Kidney (tissue), 14 donors: Measurements from ENCODE around the gene MFN2. TPM values are rescaled to one million over a fixed set of nuclear protein-coding genes. Genes with fewer than 3 reads are reported as not detected.

Experiments used
- DNase-seq, 5 donors: peaks; one replicate each; pipeline ENCODE4 v3.0.0-alpha.2; 2013 to 2020
- FAIRE-seq: peaks from 2 replicates; lab custom pipeline; 2012; peaks lifted over from hg19 to GRCh38; lab: Jason Lieb, UNC
- H3K27ac ChIP-seq, 2 donors: one replicate each; pipeline ENCODE4 v1.7.0; 2013; ENCODE audit warnings: low read depth in 2 of 2, low read length in 2 of 2, inconsistent platforms in 1 of 2
- H3K27me3 ChIP-seq: one replicate; pipeline ENCODE4 v1.7.1; 2013; ENCODE audit warnings: low read length, inconsistent platforms; ENCODE audit not compliant: control insufficient read depth, insufficient read depth
- H3K36me3 ChIP-seq, 3 donors: one replicate each; pipeline versions ENCODE4 v1.7.0 to v1.7.1; 2013; ENCODE audit warnings: low read length in 3 of 3, control low read depth in 1 of 3, inconsistent platforms in 1 of 3; ENCODE audit not compliant: insufficient read depth in 3 of 3, control insufficient read depth in 2 of 3
- H3K4me1 ChIP-seq, 3 donors: one replicate each; pipeline versions ENCODE4 v1.7.0 to v1.7.1; 2013; ENCODE audit warnings: low read length in 3 of 3, inconsistent platforms in 1 of 3, low read depth in 1 of 3; ENCODE audit not compliant: control insufficient read depth in 2 of 3, insufficient read depth in 2 of 3
- H3K4me3 ChIP-seq, 3 donors: one replicate each; pipeline versions ENCODE4 v1.7.0 to v1.8.1; 2013; ENCODE audit warnings: low read length in 3 of 3, control low read depth in 1 of 3, inconsistent platforms in 1 of 3
- H3K9ac ChIP-seq, 3 donors: one replicate each; pipeline versions ENCODE4 v1.7.0 to v1.7.1; 2013; ENCODE audit warnings: low read length in 3 of 3, control low read depth in 1 of 3, inconsistent platforms in 1 of 3
- H3K9me3 ChIP-seq, 3 donors: one replicate each; pipeline versions ENCODE4 v1.7.0 to v1.7.1; 2013; ENCODE audit warnings: low read length in 3 of 3, control low read depth in 1 of 3, inconsistent platforms in 1 of 3; ENCODE audit not compliant: control insufficient read depth in 2 of 3, insufficient read depth in 1 of 3
- intact Hi-C: fragments of 100-400 bp; cut with DNase I; formaldehyde crosslinking; loops from one replicate; pipeline ENCODE4 v1.11.1; 2022
- polyA plus RNA-seq: library from polyadenylated mRNA; stranded (reverse); fragments of 350-450 nt; fragmentation: Illumina TruSeq; extraction: RNeasy Lipid Tissue Mini Kit (QIAGEN cat#74804); gene quantifications from one replicate; pipeline ENCODE4 v1.2.3, GENCODE V29; 2014; ENCODE audit warnings: low read depth, low replicate concordance; ENCODE audit not compliant: insufficient read depth
- total RNA-seq: library from RNA; stranded (reverse); fragmentation: NEBNext Ultra II Directional; extraction: Animal tissue kit (Norgen Biotek cat#: 25700); gene quantifications from one replicate; pipeline ENCODE4 v1.2.1, GENCODE V29; 2021
- TF ChIP-seq, protein P1 (sequence below): IDR thresholded peaks from 3 replicates; pipeline ENCODE4 v1.5.1; 2012; ENCODE audit warnings: mild to moderate bottlenecking, moderate library complexity, borderline replicate concordance; ENCODE audit not compliant: insufficient read depth; ENCODE audit errors: extremely low read depth
- donor health status: control.
- donor health status: control.
- donor health status: control.
- donor health status: control.
- donor health status: control.
- donor health status: DM: yes; HTN: yes; CAD: no.
- donor health status: Normal renal cell carcinoma (clear cell type).

The MFN2 gene
- total and polyA plus RNA-seq, 2 donors from 2014 or later, result 41.1 to 77.6 TPM

DNA sequence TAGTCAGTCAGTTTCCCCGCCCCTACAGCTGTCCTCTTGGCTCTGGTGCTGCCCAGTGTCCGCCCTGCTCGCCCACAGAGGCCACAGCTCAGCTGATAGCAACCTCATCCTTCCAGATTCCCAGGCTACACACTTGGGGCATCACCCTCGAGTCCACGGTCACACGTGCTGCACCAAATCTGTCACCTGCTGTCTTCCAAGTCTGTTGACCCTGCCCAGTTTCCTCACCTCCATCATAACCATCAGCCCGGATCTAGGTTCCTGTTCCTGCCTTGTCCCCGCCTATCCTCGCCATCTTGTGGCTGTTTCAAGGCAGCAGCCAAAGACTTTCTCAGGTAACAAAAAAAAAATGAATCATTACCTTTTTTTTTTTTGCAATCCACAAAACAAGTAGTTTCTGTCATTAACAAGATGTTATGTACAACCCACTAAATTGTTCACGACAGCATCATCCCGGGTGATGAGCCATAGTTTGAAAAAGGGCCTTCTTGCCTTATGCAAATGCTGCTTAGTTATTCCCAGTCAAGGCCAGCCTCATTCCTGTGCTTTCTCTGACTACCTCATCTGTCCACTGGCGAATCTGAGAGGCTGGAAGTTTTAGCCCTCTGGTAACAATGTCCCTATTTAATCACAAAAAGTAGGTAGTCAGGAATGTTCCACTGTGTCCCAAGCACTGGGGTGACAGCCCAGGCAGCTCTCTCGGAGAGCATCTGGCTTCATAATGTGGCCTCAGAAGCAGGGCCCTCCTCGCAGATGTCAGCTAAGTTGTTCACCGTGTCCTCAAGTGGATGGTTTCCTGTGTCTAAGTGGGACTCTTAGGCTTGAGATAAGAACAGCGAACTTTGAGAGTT is 34.1 kb downstream of the MFN2 start:
- peaks cover 0 to 3% (median 0%) of the 10 kb centered on the region in 3 donors for H3K4me1 ChIP-seq
- intact Hi-C loops, result no loop called here
- DNase-seq, result no peak
- no peak overlapping the region for H3K9ac ChIP-seq
- no peak for FAIRE-seq
- TF ChIP-seq, protein P1, sequence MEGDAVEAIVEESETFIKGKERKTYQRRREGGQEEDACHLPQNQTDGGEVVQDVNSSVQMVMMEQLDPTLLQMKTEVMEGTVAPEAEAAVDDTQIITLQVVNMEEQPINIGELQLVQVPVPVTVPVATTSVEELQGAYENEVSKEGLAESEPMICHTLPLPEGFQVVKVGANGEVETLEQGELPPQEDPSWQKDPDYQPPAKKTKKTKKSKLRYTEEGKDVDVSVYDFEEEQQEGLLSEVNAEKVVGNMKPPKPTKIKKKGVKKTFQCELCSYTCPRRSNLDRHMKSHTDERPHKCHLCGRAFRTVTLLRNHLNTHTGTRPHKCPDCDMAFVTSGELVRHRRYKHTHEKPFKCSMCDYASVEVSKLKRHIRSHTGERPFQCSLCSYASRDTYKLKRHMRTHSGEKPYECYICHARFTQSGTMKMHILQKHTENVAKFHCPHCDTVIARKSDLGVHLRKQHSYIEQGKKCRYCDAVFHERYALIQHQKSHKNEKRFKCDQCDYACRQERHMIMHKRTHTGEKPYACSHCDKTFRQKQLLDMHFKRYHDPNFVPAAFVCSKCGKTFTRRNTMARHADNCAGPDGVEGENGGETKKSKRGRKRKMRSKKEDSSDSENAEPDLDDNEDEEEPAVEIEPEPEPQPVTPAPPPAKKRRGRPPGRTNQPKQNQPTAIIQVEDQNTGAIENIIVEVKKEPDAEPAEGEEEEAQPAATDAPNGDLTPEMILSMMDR, result no peak
- no peak overlapping the region for H3K4me3 ChIP-seq
- H3K27me3 ChIP-seq, result no peaks in the 10 kb centered on the region
- no peaks in the 10 kb centered on the region for H3K9me3 ChIP-seq
- peaks cover 0 to 31% (median 18%) of the 10 kb centered on the region in 3 donors for H3K36me3 ChIP-seq
- no peak overlapping the region for H3K27ac ChIP-seq

DNA sequence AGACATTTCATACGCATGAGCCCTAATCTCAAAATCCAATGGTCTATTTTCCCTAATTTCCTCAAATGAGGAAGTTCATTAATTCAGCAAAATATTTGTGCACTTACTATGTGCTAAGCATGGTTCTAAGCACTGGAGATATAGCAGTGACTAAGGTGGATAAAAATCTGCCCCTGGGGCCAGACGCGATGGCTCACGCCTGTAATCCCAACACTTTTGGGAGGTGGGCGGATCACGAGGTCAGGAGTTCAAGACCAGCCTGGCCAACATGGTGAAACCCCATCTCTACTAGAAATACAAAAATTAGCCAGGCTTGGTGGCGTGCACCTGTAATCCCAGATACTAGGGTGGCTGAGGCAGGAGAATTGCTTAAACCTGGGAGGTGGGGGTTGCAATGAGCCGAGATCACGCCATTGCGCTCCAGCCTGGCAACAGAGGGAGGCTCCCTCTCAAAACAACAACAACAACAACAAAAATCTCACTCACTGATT is 34.8 kb downstream of the MFN2 start:
- Histone ChIP-seq H3K27me3 (no peaks in the 10 kb centered on the region), H3K4me3 (no peak overlapping the region), H3K4me1 (peaks cover 0 to 3% (median 0%) of the 10 kb centered on the region in 3 donors), H3K27ac (no peak overlapping the region), H3K36me3 (peaks cover 0 to 26% (median 14%) of the 10 kb centered on the region in 3 donors), H3K9ac (no peak overlapping the region), H3K9me3 (no peaks in the 10 kb centered on the region)
- intact Hi-C loops, result no loop called here
- TF ChIP-seq, protein P1, result no peak
- no peak for FAIRE-seq
- no peak for DNase-seq

DNA sequence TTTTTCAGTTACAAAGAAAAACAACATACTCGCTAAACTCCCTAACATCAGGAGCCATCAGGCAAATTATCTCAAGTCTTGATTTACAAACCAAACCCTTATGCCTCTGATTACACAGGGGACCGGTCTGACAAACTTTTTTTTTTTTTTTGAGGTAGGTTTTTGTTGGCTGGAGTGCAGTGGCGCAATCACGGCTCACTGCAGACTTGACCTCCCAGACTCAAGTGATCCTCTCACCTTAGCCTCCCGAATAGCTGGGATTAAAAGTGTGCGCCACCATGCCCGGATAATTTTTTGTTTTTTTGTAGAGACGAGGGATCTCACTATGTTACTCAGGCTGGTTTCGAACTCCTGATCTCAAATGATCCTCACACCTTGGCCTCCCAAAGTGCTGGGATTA is 35.3 kb downstream of the MFN2 start:
- Histone ChIP-seq H3K9me3 (no peaks in the 10 kb centered on the region), H3K9ac (no peak overlapping the region), H3K4me1 (peaks cover 0 to 3% (median 0%) of the 10 kb centered on the region in 3 donors), H3K36me3 (peaks cover 0 to 22% (median 12%) of the 10 kb centered on the region in 3 donors), H3K27me3 (no peaks in the 10 kb centered on the region), H3K27ac (no peak overlapping the region), H3K4me3 (no peak overlapping the region)
- DNase-seq, result no peak
- no peak for FAIRE-seq
- intact Hi-C loops, result no loop called here
- TF ChIP-seq, protein P1, result no peak
